ENCODE results near the gene L3MBTL2. TPM values are rescaled to one million over a fixed set of nuclear protein-coding genes. Genes with fewer than 3 reads are reported as not detected.

The L3MBTL2 gene
- polyA plus RNA-seq, 3 donors from 2014 or later, result 26.6 to 32.2 (median 30.5) TPM

- DNase-seq, result no peak
- no peak overlapping the region for H3K4me3 Mint-ChIP-seq
- H3K9me3 Mint-ChIP-seq, result no peaks in the 10 kb centered on the region
- H3K4me1 Mint-ChIP-seq, result no peaks in the 10 kb centered on the region
- H3K27ac Mint-ChIP-seq, result no peak overlapping the region
- H3K27me3 Mint-ChIP-seq (ENCODE audit: low read depth in 3 of 3), result no peaks in the 10 kb centered on the region
- H3K36me3 Mint-ChIP-seq, result no peaks in the 10 kb centered on the region
Observed at GRCh38 chr22:41191467-41191866, 13.6 kb upstream of the L3MBTL2 start.

- Mint-ChIP-seq H3K4me3 (no peak overlapping the region), H3K27me3 (ENCODE audit: low read depth in 3 of 3) (no peaks in the 10 kb centered on the region), H3K4me1 (peaks cover 11 to 12% of the 10 kb centered on the region in 2 donors), H3K36me3 (no peaks in the 10 kb centered on the region), H3K27ac (no peak overlapping the region), H3K9me3 (no peaks in the 10 kb centered on the region)
- DNase-seq, result no peak
Observed at GRCh38 chr22:41193829-41194228, 11.3 kb upstream of the L3MBTL2 start.

GRCh38 chr22:41197038-41197972, 7.8 kb upstream of the L3MBTL2 start:
- Mint-ChIP-seq H3K9me3 (no peaks in the 10 kb centered on the region), H3K4me1 (peaks cover 11 to 12% of the 10 kb centered on the region in 2 donors), H3K36me3 (no peaks in the 10 kb centered on the region), H3K27ac (peak overlapping the region in 3 of 6 donors; percentile 25 to 70 (median 27)), H3K27me3 (ENCODE audit: low read depth in 3 of 3) (peaks cover 0 to 11% (median 7%) of the 10 kb centered on the region in 3 donors), H3K4me3 (peak overlapping the region; percentile 89 to 93 (median 92))
- DNase-seq, result peak; percentile 72 to 77 (median 77)

DNA sequence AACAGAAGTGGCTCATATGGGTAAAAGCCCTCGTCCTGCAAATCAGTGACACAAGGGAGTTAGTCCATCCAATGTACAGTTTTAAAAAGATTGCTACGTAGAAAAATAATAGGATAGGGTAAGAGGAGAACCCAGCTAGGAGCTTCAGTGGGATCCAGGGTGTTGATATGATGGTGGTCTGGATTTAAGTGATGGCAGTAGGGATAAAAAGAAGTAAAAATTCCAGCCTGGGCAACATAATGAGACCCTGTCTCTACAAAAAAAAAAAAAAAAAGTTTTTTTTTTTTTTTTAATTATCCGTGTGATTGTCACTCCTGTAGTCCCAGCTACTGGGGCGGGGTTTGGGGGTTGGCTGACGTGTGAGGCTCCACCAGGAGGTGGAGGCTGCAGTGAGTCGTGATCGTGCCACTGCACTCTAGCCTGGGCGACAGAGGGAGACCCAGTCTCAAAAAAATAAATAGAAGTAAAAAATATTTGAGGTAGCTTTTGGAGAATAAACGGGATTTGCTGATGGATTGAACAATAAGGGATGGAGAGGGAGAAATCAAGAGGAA, 7.0 kb upstream of the L3MBTL2 start:
- DNase-seq, result peak in 1 of 3 donors; percentile 12
- H3K27ac Mint-ChIP-seq, result peak overlapping the region in 4 of 6 donors; percentile 25 to 70 (median 47)
- peaks cover 11 to 12% of the 10 kb centered on the region in 2 donors for H3K4me1 Mint-ChIP-seq
- H3K36me3 Mint-ChIP-seq, result no peaks in the 10 kb centered on the region
- peak overlapping the region; percentile 89 to 93 (median 92) for H3K4me3 Mint-ChIP-seq
- H3K9me3 Mint-ChIP-seq, result no peaks in the 10 kb centered on the region
- peaks cover 0 to 11% (median 7%) of the 10 kb centered on the region in 3 donors for H3K27me3 Mint-ChIP-seq (ENCODE audit: low read depth in 3 of 3)

DNA sequence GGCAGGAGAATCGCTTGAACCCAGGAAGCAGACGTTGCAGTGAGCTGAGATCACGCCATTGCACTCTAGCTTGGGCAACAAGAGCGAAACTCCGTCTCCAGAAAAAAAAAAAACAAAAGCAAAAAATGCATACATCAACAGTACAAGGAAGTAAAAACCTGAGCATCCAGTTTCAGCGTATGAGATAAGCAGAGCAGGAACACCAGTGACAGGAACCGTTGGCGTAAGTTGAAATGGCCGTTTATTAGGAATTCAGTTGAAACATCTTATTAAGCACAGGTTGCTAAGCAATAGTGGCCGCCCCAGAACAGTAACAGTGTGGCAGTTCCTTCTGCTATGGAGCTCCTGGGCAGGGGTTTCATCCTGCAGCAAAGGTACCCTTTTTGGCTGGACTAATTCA, 4.0 kb upstream of the L3MBTL2 start:
- no peak for DNase-seq
- no peak overlapping the region for H3K4me3 Mint-ChIP-seq
- H3K36me3 Mint-ChIP-seq, result no peaks in the 10 kb centered on the region
- H3K27me3 Mint-ChIP-seq (ENCODE audit: low read depth in 3 of 3), result peaks cover 9 to 17% (median 16%) of the 10 kb centered on the region in 3 donors
- peaks cover 26 to 32% of the 10 kb centered on the region in 2 donors for H3K4me1 Mint-ChIP-seq
- H3K9me3 Mint-ChIP-seq, result no peaks in the 10 kb centered on the region
- H3K27ac Mint-ChIP-seq, result no peak overlapping the region

GRCh38 chr22:41203118-41203517, 2.0 kb upstream of the L3MBTL2 start:
- H3K27me3 Mint-ChIP-seq (ENCODE audit: low read depth in 3 of 3), result peaks cover 9 to 17% (median 16%) of the 10 kb centered on the region in 3 donors
- peaks cover 20 to 38% of the 10 kb centered on the region in 2 donors for H3K4me1 Mint-ChIP-seq
- H3K4me3 Mint-ChIP-seq, result no peak overlapping the region
- H3K9me3 Mint-ChIP-seq, result no peaks in the 10 kb centered on the region
- DNase-seq, result no peak
- H3K36me3 Mint-ChIP-seq, result no peaks in the 10 kb centered on the region
- H3K27ac Mint-ChIP-seq, result no peak overlapping the region

GRCh38 chr22:41204066-41204465, 1.0 kb upstream of the L3MBTL2 start:
- Mint-ChIP-seq H3K4me3 (peak overlapping the region in 4 of 5 donors; percentile 28 to 60 (median 42)), H3K36me3 (no peaks in the 10 kb centered on the region), H3K9me3 (no peaks in the 10 kb centered on the region), H3K27ac (peak overlapping the region in 2 of 6 donors; percentile 56 to 84), H3K27me3 (ENCODE audit: low read depth in 3 of 3) (peaks cover 9 to 17% (median 16%) of the 10 kb centered on the region in 3 donors), H3K4me1 (peaks cover 15 to 33% of the 10 kb centered on the region in 2 donors)
- DNase-seq, result no peak

- DNase-seq, result no peak
- Mint-ChIP-seq H3K4me3 (peak overlapping the region; percentile 68 to 97 (median 71)), H3K27me3 (ENCODE audit: low read depth in 3 of 3) (peaks cover 7 to 10% (median 9%) of the 10 kb centered on the region in 3 donors), H3K27ac (peak overlapping the region in 1 of 6 donors; percentile 70), H3K36me3 (peaks cover 4 to 9% (median 7%) of the 10 kb centered on the region in 3 donors), H3K9me3 (no peaks in the 10 kb centered on the region), H3K4me1 (peaks cover 15 to 38% of the 10 kb centered on the region in 2 donors)
Observed at GRCh38 chr22:41206719-41207118, 1.6 kb downstream of the L3MBTL2 start.

DNA sequence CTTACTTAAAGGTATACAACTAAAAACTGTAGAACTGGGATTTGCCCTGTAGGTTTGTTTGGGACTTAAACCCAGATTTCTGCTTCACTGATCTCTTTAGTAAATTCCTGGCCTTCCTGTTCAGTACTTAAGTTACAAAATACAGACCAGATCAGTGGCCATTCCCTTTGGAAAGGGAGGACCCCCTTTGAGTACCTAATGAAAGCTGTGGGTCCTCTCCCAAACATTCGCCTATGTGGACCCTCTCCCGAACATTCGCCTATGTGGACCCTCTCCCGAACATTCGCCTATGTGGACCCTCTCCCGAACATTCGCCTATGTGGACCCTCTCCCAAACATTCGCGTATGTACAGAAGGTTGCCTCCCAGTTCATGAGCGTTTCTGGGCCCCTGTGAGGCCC, 10.3 kb downstream of the L3MBTL2 start:
- Mint-ChIP-seq H3K27me3 (ENCODE audit: low read depth in 3 of 3) (no peaks in the 10 kb centered on the region), H3K9me3 (no peaks in the 10 kb centered on the region), H3K4me3 (no peak overlapping the region), H3K27ac (no peak overlapping the region), H3K4me1 (peaks cover 8 to 10% of the 10 kb centered on the region in 2 donors), H3K36me3 (peaks cover 14 to 30% (median 22%) of the 10 kb centered on the region in 3 donors)
- no peak for DNase-seq

- peaks cover 11 to 32% (median 18%) of the 10 kb centered on the region in 3 donors for H3K36me3 Mint-ChIP-seq
- H3K27me3 Mint-ChIP-seq (ENCODE audit: low read depth in 3 of 3), result no peaks in the 10 kb centered on the region
- no peak overlapping the region for H3K4me3 Mint-ChIP-seq
Observed at GRCh38 chr22:41215926-41216325, 10.8 kb downstream of the L3MBTL2 start.

GRCh38 chr22:41216984-41217383, 11.9 kb downstream of the L3MBTL2 start:
- Mint-ChIP-seq H3K4me1 (peaks cover 8 to 10% of the 10 kb centered on the region in 2 donors), H3K36me3 (peaks cover 13 to 36% (median 22%) of the 10 kb centered on the region in 3 donors), H3K4me3 (no peak overlapping the region), H3K27me3 (ENCODE audit: low read depth in 3 of 3) (no peaks in the 10 kb centered on the region), H3K9me3 (no peaks in the 10 kb centered on the region), H3K27ac (peak overlapping the region in 1 of 6 donors; percentile 60)
- no peak for DNase-seq

More at GRCh38 chr22:41215926-41216325, 10.8 kb downstream of the L3MBTL2 start:
- Mint-ChIP-seq H3K27ac (no peak overlapping the region), H3K9me3 (no peaks in the 10 kb centered on the region), H3K4me1 (peaks cover 8 to 10% of the 10 kb centered on the region in 2 donors)
- no peak for DNase-seq

- no peak for DNase-seq
- Mint-ChIP-seq H3K4me1 (peaks cover 8 to 10% of the 10 kb centered on the region in 2 donors), H3K27me3 (ENCODE audit: low read depth in 3 of 3) (no peaks in the 10 kb centered on the region), H3K27ac (peak overlapping the region in 4 of 6 donors; percentile 60 to 72 (median 70)), H3K36me3 (peaks cover 11 to 33% (median 22%) of the 10 kb centered on the region in 3 donors), H3K9me3 (no peaks in the 10 kb centered on the region), H3K4me3 (peak overlapping the region in 2 of 5 donors; percentile 4 to 43)
Observed at GRCh38 chr22:41217553-41218157, 12.5 kb downstream of the L3MBTL2 start.

- H3K36me3 Mint-ChIP-seq, result peaks cover 4 to 26% (median 7%) of the 10 kb centered on the region in 3 donors
- no peak overlapping the region for H3K27ac Mint-ChIP-seq
- H3K4me1 Mint-ChIP-seq, result peaks cover 1 to 2% of the 10 kb centered on the region in 2 donors
- H3K4me3 Mint-ChIP-seq, result no peak overlapping the region
- H3K9me3 Mint-ChIP-seq, result no peaks in the 10 kb centered on the region
- H3K27me3 Mint-ChIP-seq (ENCODE audit: low read depth in 3 of 3), result no peaks in the 10 kb centered on the region
- no peak for DNase-seq
Observed at GRCh38 chr22:41222846-41223507, 17.9 kb downstream of the L3MBTL2 start.
